Natural killer cell (primary cell): ENCODE results near the gene DUSP8. TPM values are rescaled to one million over a fixed set of nuclear protein-coding genes. Genes with fewer than 3 reads are reported as not detected.
"Not testable (repeated sequence)": the region's sequence is repeated elsewhere in the genome, so short reads cannot be mapped to it uniquely, and the experiment has no call there.

Experiments
- ATAC-seq, 3 donors: fragments of 150-1000 bp in 2 of 3; fragments of 200-7000 bp in 1 of 3; cut with Tn5 transposase; 1 replicate in 1 of 3; 2 replicates in 2 of 3; pipeline ENCODE4 v1.10.0; 2021; ENCODE audit warnings: mild to moderate bottlenecking in 2 of 3, moderate library complexity in 2 of 3
- DNase-seq, 2 donors: peaks; one replicate each; pipeline versions ENCODE4 v3.0.0 to v3.0.0-alpha.2; 2013 to 2021; ENCODE audit warnings: mixed read lengths in 1 of 2
- H3K27ac ChIP-seq: one replicate; pipeline ENCODE4 v1.5.1; 2013; ENCODE audit warnings: mild to moderate bottlenecking, low read length
- H3K27me3 ChIP-seq: one replicate; pipeline ENCODE4 v1.6.1; 2013; ENCODE audit warnings: low read length; ENCODE audit not compliant: control insufficient read depth, insufficient read depth
- H3K36me3 ChIP-seq: one replicate; pipeline ENCODE4 v1.6.1; 2013; ENCODE audit warnings: low read length; ENCODE audit not compliant: control insufficient read depth, insufficient read depth
- H3K4me1 ChIP-seq: one replicate; pipeline ENCODE4 v1.6.1; 2013; ENCODE audit warnings: low read length; ENCODE audit not compliant: control insufficient read depth, insufficient read depth
- H3K4me3 ChIP-seq: one replicate; pipeline ENCODE4 v1.5.1; 2013; ENCODE audit warnings: low read length
- H3K9me3 ChIP-seq: one replicate; pipeline ENCODE4 v1.6.1; 2013; ENCODE audit warnings: low read length; ENCODE audit not compliant: control insufficient read depth, insufficient read depth
- H3K27ac Mint-ChIP-seq, 2 donors: one replicate each; pipeline ENCODE4 v1.8.0; 2022; ENCODE audit warnings: mild to moderate bottlenecking in 2 of 2, mixed read lengths in 2 of 2, moderate library complexity in 1 of 2
- H3K27me3 Mint-ChIP-seq, 2 donors: one replicate each; pipeline ENCODE4 v1.8.0; 2022; ENCODE audit warnings: low read depth in 2 of 2, mixed read lengths in 2 of 2
- H3K36me3 Mint-ChIP-seq: one replicate; pipeline ENCODE4 v1.8.0; 2022; ENCODE audit warnings: mixed read lengths
- H3K4me1 Mint-ChIP-seq, 2 donors: one replicate each; pipeline ENCODE4 v1.8.0; 2022; ENCODE audit warnings: mixed read lengths in 2 of 2
- H3K4me3 Mint-ChIP-seq: one replicate; pipeline ENCODE4 v1.8.0; 2022; ENCODE audit warnings: mild to moderate bottlenecking, moderate library complexity, mixed read lengths
- H3K9me3 Mint-ChIP-seq, 2 donors: one replicate each; pipeline ENCODE4 v1.8.0; 2022; ENCODE audit warnings: mixed read lengths in 2 of 2
- WGBS: methylation state at CpG from one replicate; pipeline ENCODE4 v1.1.7; 2013; ENCODE audit warnings: missing lambda C conversion rate; ENCODE audit not compliant: insufficient coverage; 5-methylcytosine and 5-hydroxymethylcytosine counted together
- intact Hi-C: fragments of 100-400 bp; cut with micrococcal nuclease; formaldehyde crosslinking; loops from one replicate; pipeline ENCODE4 v1.14.2; 2022
- total RNA-seq, 4 donors: library from RNA; stranded (reverse); fragments of 120-200 nt in 1 of 4; gene quantifications; one replicate each; pipeline versions ENCODE4 v1.2.3 to v1.2.4, GENCODE V29; 2013 to 2022
- TF ChIP-seq, protein P1 (sequence below): fragments of 200-600 bp; IDR thresholded peaks from one replicate; pipeline ENCODE4 v1.8.0; 2022; ENCODE audit warnings: antibody characterized with exemption

The DUSP8 gene
- total RNA-seq, 3 donors from 2014 or later (not counting 1 experiment from before 2014, with no cell fraction given), result 24.1 to 47.3 (median 38.4) TPM

DNA sequence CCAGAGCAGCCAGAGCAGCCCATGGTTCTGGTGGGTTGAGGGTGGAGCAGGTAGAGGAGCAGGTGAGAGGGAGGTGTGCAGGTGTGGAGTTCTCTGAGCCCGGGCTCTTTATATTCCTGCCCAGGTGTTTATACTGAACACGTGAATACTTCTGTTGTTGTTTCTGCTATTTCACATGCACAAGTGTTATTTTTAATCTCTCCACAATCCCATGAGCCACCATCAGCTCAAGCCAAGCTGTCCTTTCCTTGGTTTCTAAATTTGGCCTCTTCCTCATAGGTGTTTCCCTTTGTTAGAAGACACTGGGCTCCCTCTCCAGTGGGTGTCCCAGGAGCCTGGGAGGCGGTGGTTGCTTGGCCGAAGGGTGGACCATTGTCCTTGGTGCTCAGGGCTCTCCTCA lies 36.3 kb upstream of the DUSP8 start, which contains the start of gene KRTAP5-3:
Gene KRTAP5-3, minus strand, starts transcription at position 101 of the 400 bp plus-strand sequence. Its CDS starts 78 bp downstream, at position 23.
- peaks cover 15% of the 10 kb centered on the region for H3K4me1 ChIP-seq
- H3K27ac ChIP-seq, result no peak within 1 kb of the TSS
- Mint-ChIP-seq H3K4me1 (no peaks in the 10 kb centered on the region), H3K27me3 (peaks cover 23 to 26% of the 10 kb centered on the region in 2 donors), H3K9me3 (no peaks in the 10 kb centered on the region), H3K4me3 (no peak within 1 kb of the TSS), H3K36me3 (no peaks in the 10 kb centered on the region), H3K27ac (no peak within 1 kb of the TSS)
- H3K4me3 ChIP-seq, result no peak within 1 kb of the TSS
- TF ChIP-seq, protein P1, sequence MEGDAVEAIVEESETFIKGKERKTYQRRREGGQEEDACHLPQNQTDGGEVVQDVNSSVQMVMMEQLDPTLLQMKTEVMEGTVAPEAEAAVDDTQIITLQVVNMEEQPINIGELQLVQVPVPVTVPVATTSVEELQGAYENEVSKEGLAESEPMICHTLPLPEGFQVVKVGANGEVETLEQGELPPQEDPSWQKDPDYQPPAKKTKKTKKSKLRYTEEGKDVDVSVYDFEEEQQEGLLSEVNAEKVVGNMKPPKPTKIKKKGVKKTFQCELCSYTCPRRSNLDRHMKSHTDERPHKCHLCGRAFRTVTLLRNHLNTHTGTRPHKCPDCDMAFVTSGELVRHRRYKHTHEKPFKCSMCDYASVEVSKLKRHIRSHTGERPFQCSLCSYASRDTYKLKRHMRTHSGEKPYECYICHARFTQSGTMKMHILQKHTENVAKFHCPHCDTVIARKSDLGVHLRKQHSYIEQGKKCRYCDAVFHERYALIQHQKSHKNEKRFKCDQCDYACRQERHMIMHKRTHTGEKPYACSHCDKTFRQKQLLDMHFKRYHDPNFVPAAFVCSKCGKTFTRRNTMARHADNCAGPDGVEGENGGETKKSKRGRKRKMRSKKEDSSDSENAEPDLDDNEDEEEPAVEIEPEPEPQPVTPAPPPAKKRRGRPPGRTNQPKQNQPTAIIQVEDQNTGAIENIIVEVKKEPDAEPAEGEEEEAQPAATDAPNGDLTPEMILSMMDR, result no peak
- no peaks in the 10 kb centered on the region for H3K9me3 ChIP-seq
- intact Hi-C loops, result no loop called here
- ATAC-seq, result no peak
- H3K36me3 ChIP-seq, result no peaks in the 10 kb centered on the region
- WGBS, result 84% methylated on average over 4 of the region's 4 CpGs
- no peak for DNase-seq
- H3K27me3 ChIP-seq, result peaks cover 2% of the 10 kb centered on the region

DNA sequence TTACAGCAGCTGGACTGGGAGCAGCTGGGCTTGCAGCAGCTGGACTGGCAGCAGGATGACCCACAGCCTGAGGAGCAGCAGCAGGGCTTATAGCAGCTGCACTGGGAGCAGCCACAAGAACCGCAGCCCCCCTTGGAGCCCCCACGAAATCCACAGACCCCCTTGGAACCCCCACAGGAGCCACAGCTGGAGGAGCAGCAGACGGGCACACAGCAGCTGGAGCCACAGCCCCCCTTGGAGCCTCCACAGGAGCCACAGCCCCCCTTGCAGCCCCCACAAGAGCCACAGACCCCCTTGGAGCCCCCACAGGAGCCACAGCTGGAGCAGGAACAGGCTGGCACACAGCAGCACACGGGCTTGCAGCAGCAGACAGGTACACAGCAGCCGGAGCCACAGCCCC lies 35.8 kb upstream of the DUSP8 start:
- H3K36me3 ChIP-seq, ATAC-seq, DNase-seq, H3K27me3 ChIP-seq, H3K4me3 ChIP-seq, H3K9me3 ChIP-seq, H3K27ac ChIP-seq, intact Hi-C loops, H3K27ac Mint-ChIP-seq, H3K9me3 Mint-ChIP-seq, H3K4me3 Mint-ChIP-seq, H3K4me1 Mint-ChIP-seq, H3K36me3 Mint-ChIP-seq: not testable (repeated sequence)
- WGBS, result 54% methylated on average over 4 of the region's 5 CpGs
- H3K27me3 Mint-ChIP-seq, result peaks cover 26 to 27% of the 10 kb centered on the region in 2 donors
- peaks cover 15% of the 10 kb centered on the region for H3K4me1 ChIP-seq

DNA sequence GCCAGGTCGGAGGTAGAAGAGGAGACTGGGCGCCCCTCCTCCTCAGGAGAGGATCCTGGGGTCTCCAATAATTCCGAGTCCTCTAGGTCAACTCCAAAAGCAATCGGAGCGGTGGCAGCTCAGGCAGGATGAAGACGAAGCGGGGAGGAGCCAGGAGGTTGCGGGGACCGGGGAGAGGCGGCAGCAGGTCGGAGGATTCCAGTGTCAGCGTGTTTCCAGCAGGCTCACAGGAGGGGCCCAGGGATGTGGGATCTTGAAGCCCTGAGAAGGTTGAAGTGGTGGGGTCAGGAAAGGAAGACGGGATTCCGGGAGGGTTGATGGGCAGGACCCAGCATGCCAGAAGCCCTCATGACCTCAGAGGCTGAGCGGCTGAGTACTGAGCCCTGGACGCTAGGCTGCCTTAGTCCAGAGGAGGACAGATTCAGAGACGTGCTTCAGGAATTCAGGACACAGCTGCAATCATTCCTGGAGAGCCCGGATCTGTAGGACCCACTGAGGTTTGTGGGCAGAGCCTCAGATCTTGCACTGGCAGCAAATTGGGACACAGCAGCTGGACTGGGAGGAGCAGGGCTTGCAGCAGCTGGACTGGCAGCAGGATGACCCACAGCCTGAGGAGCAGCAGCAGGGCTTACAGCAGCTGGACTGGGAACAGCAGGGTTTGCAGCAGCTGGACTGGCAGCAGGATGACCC lies 35.2 kb upstream of the DUSP8 start:
- H3K27me3 ChIP-seq, intact Hi-C loops, H3K9me3 Mint-ChIP-seq, H3K4me3 ChIP-seq, ATAC-seq, DNase-seq, H3K36me3 Mint-ChIP-seq, H3K36me3 ChIP-seq, H3K27ac ChIP-seq, H3K27ac Mint-ChIP-seq, H3K4me3 Mint-ChIP-seq, H3K4me1 Mint-ChIP-seq, H3K9me3 ChIP-seq: not testable (repeated sequence)
- peaks cover 15% of the 10 kb centered on the region for H3K4me1 ChIP-seq
- H3K27me3 Mint-ChIP-seq, result peaks cover 26 to 27% of the 10 kb centered on the region in 2 donors
- 57% methylated on average over 18 of the region's 18 CpGs for WGBS

DNA sequence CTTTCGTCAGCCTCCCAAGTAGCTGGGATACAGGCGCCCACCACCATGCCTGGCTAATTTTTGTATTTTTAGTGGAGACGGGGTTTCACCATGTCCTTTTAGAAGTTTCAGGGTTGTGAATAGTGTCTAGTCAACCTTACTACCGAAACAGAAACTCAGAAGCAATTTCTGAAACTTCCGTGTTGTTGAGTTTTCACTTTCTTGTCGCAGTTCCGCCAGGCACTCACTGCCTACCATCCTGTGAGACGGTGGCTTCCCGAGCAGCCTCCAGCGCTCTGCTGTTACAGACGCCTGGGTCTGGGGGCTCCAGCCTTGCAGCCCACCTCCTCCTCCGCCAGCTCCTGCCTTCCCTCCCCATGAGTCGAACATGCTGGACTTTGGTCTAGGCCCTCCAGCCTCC lies 33.9 kb upstream of the DUSP8 start:
- H3K27me3 Mint-ChIP-seq, result peaks cover 27 to 31% of the 10 kb centered on the region in 2 donors
- WGBS, result 78% methylated on average over 13 of the region's 13 CpGs
- H3K4me1 Mint-ChIP-seq, H3K4me3 ChIP-seq, H3K36me3 ChIP-seq, H3K9me3 ChIP-seq, H3K36me3 Mint-ChIP-seq, H3K27me3 ChIP-seq, intact Hi-C loops, H3K9me3 Mint-ChIP-seq, H3K27ac Mint-ChIP-seq, H3K4me3 Mint-ChIP-seq: not testable (repeated sequence)
- H3K4me1 ChIP-seq, result peaks cover 15% of the 10 kb centered on the region
- DNase-seq, result peak in 1 of 2 donors; percentile 41
- peak overlapping the region; percentile 9 for H3K27ac ChIP-seq
- ATAC-seq, result peak in 2 of 3 donors; percentile 35 to 38

DNA sequence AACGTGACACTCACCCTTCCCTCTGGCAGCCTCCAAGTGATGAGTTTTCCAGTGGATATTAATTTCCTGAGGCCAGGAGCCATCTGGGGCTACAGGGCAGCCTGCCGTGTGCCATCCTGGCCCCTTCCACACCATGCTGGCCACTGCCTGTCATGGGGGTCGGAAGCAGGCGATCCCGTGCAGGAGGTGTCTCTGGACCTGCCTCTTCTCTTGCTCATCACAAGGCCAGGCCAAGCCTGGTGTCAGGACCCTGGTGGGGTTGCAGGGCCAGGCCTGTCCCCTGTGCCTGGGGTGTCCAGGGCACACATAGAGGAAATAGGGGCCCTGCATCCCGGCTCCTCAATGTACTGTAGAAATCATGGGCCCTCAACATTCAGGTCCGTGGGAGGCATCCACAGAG lies 32.6 kb upstream of the DUSP8 start:
- Mint-ChIP-seq H3K9me3 (no peaks in the 10 kb centered on the region), H3K4me3 (no peak overlapping the region), H3K4me1 (no peaks in the 10 kb centered on the region), H3K27me3 (peaks cover 26 to 33% of the 10 kb centered on the region in 2 donors), H3K36me3 (no peaks in the 10 kb centered on the region), H3K27ac (no peak overlapping the region)
- TF ChIP-seq, protein P1, result no peak
- Histone ChIP-seq H3K4me3 (no peak overlapping the region), H3K27me3 (peaks cover 2% of the 10 kb centered on the region), H3K27ac (no peak overlapping the region), H3K4me1 (peaks cover 15% of the 10 kb centered on the region), H3K36me3 (no peaks in the 10 kb centered on the region), H3K9me3 (no peaks in the 10 kb centered on the region)
- WGBS, result 95% methylated on average over 7 of the region's 7 CpGs
- DNase-seq, result no peak
- intact Hi-C loops, result no loop called here
- ATAC-seq, result no peak
